NOMO-1 treated with dmso at 0.1 percent for 144 hours (cell line): ENCODE measurements around the gene BRICD5.
A peak's percentile ranks its signal among the peaks of the same experiment; 100 is the strongest.

Experiments used
- DNase-seq: peaks from one replicate; lab custom pipeline; 2025; ENCODE audit not compliant: unreplicated experiment; lab: John Stamatoyannopoulos, UW

Gene BRICD5

DNA sequence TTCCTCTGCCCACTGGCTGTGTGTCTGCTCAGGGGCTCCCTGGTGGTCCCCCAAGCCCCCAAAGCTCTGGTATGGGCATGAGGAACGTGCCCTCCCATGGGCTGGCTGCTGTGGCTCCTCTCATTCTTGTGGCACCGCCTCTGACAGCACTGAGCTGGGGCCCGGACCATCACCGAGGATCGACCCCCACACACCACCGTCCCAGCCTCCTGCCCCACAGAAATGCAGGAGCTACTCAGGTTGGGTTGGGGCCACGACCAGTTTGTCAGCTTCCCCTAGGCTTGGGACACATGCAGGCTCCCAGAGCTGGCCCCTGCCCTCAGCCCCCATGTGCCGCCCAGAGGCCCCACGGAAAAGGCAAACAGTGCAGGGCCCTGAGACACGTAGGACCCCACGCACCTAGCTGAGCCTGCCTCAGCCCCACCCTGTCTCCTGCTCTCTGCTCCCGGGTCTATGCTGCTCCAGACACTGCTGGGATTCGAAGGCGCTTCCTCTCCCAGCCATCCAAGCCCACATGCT, 11.0 kb downstream of the BRICD5 start:
- DNase-seq, result no peak

DNA sequence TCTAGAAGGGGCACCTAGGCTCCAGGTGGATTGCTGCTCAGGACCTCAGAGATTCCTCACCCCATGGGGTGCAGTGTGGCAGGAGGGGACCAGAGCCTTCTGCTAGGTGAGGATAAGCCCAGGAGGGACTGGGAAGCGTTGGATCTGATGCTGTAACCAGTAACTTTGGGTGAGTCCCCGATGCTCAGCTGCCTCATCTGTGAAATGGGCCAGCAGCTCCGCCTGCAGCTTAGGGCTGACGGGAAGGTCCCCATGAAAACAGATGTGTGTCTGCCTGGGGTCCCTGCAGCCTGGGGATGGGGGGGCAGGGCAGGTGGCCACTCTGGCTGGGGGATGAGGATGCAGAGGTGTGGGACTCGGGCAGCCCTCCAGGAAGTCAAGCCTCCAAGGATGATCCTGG, 11.6 kb downstream of the BRICD5 start:
- DNase-seq, result no peak

DNA sequence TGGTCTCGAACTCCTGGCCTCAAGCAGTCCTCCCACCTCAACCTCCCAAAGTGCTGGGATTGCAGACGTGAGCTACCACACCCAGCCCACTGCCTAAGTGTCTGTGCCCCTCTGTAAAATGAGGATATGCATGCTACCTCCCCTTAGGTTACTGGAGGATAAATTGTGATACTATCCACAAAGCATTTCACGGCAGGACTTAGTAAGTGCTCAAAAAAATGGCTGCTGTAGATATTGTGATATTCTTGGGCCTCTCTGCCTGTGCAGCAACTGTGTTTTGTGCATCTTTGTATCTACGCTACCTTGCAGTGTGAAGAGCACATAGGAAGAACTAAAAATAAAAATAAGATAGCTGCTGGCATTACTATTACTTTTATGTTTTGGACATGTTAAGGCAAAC, 12.4 kb downstream of the BRICD5 start:
- DNase-seq, result no peak

DNA sequence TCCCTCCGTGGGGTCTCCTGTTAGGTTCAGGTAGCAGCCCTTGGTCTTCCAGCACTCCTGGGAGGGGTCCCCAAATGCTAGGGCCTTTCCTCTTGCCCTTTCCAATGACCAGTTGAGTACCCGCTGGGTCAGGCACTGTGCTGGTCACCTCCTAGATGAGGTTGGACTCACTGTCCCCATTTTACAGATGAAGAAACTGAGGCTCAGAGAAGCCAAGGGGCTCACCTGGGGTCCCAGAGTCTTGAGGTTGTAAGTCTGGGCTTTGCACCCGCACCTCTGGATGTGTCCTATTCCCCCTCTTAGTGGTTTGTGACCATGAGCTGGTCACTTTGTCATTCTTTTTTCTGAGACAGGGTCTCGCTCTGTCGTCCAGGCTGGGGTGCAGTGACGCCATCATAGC, 12.9 kb downstream of the BRICD5 start:
- DNase-seq, result no peak

DNA sequence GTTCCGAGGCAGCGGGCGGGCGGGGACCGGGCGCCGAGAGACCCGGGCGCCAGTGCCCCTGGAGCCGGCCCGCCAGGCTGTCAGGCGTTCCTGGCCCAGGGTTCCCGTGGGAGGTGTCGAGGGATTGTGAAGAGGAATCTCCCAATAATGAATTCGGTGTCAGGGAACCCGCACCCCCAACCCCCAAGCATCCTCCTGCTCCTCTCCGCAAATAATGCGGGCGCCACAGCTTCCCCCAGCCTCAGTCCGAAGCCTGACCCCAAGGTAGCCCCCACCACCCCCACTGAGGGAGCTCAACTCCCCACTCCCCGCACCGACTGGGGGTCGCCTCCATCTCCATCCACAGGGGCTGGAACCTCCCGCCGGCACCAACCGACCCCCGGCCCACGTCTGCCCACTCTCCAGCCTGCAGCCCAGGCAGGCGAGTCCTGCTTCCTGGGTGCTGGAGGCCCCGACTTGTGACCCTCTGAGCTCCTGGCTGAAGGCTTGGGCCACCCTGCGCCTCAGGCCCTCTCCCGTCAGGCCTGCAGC, 13.6 kb downstream of the BRICD5 start:
- DNase-seq, result no peak

DNA sequence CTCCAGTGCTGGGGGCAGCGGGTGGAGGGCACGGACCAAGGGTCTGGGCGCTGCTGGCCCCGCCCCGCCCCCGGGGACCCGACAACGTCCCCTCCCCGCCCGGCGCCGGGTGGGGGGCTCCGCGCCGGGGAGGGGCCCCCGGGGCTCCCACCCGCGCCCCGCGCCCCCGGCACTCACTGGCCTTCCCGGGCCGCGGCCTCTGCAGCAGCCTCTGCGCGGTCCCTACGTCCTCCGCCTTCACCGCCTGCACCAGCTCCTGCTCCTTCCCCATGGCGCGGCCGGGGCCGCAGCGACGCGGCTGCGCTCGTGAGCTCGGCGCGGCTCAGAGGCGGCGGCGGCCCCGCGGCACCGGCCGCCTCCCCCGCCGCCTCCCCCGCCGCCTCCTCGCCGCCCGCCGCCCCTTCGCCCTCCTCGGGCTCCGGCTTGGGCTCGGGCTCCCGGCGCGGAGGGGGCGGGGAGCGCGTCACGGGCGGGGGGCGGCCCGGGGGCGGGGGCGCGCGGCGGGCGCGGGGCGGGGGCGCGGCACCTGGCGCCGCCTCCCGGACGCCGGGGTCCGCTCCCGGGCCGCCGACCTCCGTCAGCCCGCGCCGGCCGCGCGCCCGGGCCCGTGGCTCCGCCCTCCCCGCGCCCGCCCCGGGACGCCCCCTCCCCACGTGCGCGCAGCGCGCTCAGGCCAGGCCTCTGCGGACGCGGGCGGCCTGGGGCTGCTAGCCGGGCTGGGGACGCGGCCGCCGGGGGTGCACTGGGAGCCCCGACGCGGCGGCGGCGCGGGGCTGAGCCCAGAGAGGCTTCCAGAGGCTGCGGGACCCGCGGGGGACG, 14.3 kb downstream of the BRICD5 start, which contains the start of gene CASKIN1:
CASKIN1 (minus strand) TSS at position 444 of the 819 bp plus-strand sequence; CDS start at position 271, 173 bp downstream.
- peak; percentile 11 for DNase-seq

DNA sequence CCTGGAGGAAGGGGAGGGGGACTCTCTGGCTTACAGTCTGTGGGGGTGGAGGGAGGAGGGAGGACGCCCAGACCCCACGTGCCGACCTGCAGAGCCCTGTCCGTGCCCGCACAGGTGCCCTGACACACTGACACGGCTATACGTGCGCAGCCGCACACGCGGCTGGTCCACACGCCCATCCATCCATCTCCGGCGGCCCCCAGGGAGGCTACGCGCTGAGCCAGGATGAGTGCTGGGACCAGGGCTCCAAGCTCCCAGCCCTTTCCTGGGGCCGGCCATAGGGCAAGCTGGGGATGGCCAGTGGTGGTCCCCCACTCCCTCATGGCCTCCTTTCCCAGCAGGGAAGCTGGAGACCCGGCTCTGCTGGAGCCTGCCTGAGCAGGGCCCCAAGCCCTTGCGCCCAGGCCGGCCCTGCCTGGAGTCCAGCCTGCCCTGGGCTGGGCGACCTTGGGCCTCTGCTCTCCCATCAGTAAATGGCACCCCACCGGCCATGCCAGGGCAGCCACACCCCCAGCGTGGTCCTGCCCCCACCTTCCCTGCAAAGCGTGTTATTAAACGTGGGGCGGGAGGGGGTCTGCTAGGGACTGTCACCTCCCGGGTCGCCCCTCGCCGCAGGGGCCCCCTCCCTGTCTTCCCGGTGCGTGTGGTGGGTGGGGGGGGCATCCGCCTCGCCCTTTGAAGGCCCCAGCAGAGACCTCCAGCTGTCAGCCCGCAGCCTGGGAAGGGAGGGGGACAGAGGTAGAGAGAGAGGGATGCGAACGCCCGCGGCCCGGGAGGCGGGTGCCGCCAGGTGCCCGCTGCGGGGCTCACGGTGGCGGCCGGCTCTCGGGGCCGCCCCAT, 15.1 kb downstream of the BRICD5 start:
- DNase-seq, result no peak

DNA sequence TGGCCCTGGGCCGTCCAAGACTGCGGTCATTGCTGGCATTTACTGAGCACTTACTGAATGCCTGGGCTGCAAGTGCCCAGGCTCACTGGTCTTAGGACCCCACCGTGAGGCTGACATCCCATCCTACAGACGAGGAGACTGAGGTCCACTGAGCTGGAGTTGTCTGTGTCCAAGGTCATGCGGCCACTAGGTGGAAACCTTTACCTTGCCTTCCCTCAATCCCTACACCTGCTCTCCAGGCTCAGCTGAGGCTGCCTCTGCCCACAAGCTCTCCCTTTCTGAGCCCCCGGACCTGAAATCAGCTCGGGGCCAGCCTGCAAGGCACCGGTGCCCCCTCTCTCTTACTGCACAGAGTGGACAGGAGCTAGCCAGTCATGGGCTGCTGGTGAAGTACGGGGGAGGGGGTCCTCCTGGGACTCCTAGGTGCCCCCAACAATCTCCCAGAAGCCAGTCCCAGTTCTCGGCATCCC, 15.8 kb downstream of the BRICD5 start:
- DNase-seq, result peak; percentile 31

DNA sequence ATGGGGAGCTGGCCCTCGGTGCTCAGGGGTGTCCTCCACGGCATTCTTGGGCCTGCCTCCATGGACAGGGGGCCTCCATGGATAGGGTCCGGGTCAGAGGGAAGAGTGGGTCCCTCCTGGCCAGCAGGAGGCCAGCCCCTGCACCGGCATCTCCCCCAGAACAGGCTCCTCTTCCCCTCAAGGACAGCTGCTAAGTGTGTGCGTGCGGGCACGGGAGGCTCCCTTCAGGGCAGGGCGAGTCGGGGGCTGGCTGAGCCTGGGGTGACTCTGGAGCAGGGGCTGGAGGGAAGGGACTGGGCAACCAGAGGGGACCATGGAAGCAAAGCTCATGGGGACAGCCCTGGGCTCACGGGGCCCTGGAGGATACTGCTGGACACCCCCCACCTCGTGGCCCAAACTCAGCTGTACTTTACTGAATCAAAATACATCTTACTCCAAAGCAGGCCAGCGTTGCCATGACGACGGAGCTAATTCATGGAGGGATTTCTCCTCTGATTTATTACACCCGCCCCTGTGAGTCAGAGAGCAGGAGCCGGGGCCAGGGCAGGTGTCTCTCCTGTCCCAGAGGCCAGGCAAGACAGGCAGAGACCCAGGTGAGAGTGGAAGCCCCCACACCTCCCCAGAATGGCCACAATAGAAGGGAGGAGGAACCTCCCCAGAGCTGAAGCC, 16.4 kb downstream of the BRICD5 start:
- DNase-seq, result no peak

DNA sequence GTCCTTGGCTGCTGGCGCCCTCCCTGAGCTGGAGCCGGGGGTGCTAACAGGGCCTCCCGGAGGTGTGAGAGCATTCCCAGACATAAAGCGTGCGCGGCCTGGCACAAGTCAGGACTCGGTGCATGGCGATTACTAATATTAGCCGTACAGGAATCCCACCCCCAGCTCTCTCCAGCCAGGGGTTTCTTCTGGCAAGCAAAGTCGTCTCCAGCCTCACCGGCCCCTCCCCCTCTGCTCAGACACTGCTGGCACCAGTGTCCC, 19.3 kb downstream of the BRICD5 start:
- DNase-seq, result no peak

DNA sequence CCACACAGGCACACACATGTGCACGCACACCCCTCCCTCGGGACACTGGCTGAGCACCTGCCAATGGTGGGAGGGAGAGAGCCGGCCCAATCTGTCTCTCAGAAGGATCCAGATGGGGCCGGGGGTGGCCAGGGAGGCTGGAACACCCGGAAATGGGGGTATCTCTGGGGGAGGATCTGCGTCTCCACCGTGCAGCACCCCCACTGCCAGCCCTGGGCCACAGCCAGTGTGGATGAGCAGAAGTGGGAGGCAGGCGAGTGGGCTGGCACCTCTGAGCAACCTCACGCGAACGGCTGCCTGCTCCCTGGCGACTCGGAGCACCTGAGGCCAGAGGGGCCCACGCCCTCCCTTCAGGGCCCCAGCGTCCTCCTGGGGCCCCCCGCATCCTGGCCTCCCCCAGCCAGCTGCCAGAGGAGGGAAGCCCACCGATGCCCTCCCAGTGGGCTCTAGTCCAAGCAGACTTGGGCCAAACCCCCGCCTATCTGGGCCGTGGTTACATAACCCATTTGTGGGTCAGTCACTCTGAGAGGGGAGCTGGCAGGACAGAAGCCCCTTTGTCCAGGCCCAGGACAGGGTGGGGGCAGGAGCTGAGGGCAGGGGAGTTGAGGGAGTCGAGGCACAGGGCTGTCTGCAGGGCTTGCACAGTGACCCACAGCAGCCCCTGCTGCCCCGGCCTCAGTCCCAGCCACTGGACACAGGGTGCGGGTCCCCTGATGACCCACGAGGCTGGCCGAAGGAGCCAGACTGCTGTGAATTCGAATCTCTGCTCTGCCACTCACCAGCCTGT, 19.8 kb downstream of the BRICD5 start:
- no peak for DNase-seq

DNA sequence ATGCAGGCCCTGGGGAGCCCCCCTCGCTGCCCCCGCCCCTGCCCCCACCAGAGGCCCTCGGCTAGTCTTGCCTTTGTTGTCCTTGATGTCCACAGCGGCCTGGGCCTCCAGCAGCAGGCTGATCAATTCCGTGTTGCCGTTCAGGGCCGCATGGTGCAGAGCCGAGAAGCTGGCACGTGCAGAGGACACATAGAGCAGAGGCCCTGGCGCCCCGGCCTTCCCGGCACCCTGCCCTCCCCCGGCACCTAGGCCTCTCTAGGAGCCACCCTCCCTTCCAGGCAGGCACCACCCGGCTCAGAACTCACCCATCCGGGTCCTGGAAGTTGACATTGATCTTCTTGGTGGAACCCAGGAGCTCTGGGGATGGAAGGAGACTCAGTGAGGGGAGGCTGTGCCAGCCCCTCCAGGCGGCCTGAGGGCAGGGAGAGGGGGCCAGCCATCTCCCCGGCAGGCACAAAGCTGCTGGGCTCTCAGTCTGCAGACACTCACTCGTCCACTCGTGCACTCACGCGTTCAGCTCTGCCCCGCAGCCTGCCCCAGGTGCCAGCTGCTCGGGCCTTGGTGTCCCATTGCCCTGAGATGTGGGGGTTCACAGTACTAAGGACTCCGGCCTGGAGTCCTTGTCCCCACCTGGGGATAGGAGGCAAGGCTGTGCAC, 20.5 kb downstream of the BRICD5 start:
- DNase-seq, result no peak

DNA sequence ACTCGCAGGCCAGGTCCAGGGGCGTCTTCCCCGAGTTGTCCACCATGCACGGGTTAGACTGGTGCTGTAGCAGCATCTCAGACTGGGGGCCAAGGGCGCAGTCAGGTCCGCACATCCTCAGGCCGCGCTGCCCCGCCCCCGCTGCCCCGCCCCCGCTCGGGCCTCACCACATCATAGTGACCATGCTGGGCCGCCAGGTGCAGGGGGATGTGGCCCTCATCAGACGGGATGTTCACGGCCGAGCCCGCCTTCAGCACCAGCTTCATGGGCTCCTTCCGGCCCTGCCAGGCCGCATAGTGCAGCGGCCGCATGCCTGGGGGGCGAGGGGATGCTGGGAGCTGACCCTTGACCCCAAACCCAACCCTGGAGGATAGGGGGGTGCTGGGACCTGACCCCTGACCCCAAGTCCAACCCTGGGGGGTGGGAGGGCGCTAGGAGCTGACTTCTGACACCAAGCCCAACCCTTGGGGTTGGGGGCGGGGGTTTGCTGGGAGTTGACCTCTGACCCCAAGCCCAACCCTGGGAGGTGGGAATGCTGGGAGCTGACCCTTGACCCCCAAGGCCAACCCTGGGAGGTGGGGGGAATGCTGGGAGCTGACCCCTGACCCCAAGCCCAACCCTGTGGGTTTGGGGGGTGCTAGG, 21.3 kb downstream of the BRICD5 start:
- DNase-seq, result no peak

DNA sequence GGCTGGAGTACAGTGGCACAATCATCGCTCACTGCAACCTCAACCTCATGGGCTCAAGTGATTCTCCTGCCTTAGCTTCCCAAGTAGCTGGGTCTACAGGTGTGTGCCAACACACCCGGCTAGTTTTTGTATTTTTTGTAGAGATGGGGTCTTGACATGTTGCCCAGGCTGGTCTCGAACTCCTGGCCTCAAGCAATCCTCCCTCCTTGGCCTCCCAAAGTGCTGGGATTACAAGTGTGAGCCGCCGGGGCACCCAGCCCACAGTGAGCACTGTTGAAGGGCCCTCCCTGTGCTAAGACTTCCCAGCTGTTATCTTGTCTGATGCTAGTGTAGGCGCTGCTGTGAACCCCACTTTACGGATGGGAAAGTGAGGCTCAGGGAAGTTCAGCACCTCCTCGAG, 22.3 kb downstream of the BRICD5 start:
- DNase-seq, result no peak

DNA sequence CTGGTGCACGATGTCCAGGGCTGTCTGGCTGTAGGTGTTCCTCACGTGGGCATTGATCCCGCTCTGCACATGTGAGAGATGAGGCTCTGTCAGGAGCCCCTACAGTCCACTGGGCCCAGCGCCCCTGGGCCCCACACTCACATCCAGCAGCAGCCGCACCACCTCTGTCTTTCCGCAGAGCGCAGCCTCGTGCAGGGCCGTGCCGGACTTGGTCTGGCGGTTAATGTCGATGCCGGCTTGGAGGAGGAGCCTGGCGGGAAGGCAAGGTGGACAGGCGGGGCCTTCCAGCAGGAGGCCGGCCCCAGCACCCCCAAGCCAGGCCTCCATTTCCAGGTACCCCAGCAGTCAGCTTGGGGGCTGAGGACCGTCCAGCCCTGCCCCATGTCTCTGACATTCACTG, 23.5 kb downstream of the BRICD5 start:
- DNase-seq, result no peak

DNA sequence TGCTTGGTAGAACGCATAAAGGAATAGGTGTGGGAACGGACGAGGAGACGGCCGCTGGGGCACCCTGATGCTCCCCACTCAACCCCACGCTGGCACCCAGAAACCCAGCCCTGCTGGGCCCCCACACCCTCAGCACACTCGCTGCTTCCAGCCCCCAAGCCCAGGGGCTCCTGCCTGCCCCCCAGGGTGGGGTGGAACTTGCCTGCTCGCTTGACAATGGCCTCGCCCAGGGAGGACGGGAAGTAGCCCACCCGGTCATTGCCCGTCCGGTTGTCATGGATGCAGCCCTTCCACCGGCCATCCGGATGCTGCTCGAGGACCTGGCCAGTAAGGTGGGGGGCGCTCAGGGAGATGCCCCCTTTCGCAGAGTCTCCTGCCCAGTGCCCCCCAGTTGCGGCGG, 24.2 kb downstream of the BRICD5 start:
- no peak for DNase-seq

DNA sequence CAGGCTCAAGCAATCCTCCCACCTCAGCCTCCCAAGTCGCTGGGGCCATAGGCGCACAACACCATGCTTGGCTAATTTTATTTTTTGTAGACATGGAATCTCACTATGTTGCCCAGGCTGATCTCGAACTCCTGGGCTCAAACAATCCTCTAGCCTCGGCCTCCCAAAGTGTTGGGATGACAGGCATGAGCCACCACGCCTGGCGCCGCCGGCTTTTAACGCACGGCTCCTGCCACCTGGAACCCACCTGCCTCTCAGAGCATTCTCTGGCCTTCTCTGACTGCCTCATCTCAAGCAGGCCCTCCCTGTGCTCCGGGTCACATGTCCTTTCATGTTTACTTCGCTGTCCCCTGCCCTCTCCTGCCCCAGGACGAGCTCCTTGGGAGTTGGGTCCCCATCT, 24.6 kb downstream of the BRICD5 start:
- DNase-seq, result no peak

DNA sequence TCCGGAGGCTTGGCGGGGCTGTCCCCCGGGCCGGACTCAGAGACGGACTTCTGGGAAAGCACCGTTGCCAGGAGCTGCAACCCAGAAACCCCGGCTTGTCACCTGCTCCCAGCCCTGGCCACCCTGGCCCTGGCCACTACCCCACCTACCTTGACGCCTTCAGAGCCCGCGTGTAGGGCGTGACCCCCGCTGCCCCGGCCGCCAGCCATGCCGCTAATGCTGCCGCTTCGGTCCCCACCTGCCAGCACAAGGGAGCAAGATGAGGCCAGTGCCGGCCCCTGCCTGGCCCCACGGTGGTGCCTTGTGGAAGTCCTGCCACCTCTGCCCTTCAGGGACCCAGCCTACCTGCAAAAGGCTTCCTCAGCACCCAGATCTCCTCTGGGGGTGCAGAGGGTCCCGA, 25.7 kb downstream of the BRICD5 start:
- DNase-seq, result no peak

DNA sequence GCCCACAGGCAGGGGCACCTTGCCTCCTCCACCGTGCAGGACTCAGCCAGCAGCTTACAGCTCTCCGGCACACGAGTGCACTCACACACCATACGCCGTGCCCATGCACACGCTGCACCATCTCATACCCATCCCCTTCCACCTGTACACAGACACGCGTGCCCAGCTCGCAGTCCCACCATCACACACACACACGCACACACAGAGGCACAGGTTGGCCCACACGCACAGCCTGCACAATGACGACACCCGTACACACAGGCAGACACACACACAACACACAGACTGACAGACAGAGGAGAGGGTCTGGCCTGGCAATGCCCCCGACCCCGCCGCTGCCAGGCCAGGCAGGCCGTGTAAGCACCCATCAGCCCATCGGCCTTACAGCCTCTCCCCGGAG, 26.3 kb downstream of the BRICD5 start:
- DNase-seq, result no peak

DNA sequence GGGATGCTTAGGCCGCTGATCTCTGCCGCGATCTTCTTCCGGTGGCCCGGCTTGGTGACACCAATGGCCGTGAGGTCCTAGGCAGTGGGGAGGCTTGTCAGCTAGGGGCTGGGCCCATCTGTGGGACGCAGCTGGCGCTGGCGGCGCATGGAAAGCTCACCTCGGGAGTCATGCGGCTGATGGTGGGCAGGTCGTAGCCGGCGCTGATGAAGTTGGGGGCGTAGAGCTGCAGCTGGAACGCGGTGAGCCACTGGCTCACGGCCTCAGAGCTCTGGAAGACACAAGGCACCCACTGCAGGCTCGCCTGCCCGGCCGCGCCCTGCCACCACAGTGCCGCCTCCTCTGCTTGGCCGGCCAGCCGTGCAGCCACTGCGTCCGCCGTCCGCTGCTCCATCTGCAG, 27.0 kb downstream of the BRICD5 start:
- no peak for DNase-seq
